ENCODE results near the gene BRI3.

BRI3 gene

DNA sequence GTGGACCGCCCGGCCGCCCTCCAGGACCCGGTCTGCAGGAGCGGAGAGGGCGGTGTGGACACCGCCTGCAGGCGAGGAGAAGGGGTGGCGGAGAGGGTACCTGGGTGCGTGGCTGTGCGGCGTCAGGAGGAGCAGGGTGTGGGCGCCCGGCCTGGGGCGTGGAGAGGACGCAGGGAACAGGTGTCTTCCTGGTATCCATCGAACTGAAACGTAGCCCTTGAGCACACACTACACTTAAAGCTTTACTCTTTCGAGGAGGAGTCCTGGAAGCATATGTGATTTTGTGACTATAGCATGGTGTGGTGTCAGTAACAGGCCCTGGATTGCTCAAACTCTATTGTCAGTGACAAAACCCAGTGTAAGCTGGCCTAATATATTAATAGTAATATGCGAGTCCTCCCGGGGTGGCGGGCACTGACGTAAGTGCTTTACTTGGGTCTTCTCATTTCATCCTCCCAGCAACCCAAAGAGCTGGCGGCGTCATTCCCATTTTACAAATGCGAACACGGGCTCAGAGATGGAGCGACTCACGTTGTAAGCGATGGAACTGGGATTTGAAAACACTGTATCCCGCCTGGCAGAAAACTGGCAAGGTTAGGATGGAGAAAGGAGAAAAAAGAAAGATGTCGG, 28.9 kb upstream of the BRI3 start:
- DNase-seq (ENCODE audit: low read depth), result no peak

DNA sequence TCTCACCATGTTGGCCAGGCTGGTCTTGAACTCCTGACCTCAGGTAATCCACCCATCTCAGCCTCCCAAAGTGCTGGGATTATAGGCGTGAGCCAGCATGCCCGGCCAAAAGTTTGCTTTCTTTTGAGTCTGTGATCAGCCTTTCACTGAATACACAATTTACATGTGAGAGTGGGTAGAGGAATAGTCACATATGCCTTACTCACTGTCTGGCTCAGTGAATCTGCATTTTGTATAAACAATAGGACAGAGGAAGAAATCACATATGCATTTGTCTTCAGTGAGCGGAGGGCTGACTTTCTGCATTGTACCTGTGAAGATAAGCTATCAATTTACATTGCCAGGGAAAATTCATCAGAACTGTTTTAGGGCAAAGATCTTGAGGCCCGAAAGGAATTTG, 27.0 kb upstream of the BRI3 start:
- DNase-seq (ENCODE audit: low read depth), result no peak

DNA sequence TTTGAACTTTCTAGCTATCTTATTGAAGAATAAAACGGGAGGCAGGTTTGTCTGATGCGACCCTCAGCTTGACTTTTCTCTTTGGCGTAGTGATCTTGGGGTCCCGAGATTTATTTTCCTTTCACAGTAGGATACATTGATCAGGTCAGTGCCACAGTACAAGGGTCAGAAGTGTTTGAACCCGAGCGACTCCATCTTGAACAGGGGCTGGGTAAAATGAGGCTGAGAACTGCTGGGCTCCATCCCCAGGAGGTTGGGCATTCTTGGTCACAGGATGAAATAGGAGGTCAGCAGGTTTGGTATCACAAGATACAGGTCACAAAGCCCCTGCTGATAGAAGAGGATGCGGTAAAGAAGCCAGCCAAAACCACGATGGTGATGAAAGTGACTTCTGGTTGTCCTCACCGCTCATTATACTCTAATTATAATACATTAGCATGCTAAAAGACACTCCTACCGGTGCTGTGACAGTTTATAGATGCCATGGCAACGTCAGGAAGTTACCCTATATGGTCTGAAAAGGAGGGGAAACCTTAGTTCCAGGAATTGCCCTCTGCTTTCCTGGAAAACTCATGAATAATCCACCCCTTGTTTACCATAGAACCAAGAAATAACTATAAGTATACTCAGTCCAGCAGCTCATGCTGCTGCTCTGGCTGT, 26.4 kb upstream of the BRI3 start:
- DNase-seq (ENCODE audit: low read depth), result no peak

DNA sequence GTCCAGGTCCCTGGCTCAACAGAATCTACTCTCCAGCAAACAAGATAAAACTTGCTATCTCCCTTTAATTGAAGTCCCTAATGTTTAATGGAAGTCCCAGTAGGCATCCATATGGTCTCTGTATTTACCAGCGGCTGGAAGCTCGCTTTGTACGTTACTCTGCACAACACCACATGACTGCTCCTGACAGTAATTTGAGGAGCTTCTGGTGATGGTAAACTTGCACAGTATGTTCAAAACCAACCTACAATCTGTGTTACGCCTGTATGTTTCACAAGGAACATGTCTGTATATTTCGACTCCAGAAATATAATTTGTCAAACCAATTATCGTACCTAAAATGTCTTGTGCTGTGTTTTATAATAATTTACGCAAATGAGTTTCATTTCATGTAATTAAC, 25.1 kb upstream of the BRI3 start:
- no peak for DNase-seq (ENCODE audit: low read depth)

DNA sequence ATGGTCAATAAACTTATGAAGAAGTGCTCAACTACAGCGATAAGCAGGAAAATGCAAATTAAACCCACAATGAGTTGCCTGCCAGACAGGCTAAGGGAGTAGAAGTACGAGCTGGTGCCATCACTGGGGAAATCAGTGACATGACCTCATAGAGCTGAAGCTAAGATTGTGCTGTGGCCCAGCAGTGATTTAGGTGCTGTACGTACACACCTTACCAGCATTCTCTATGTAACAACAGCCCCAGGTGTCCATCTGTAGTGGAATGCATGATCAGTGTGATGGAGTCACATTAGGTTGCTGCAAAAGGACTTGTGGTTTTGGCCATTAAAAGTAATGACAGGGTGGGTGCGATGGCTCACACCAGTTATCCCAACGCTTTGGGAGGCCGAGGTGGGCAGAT, 23.8 kb upstream of the BRI3 start:
- no peak for DNase-seq (ENCODE audit: low read depth)

DNA sequence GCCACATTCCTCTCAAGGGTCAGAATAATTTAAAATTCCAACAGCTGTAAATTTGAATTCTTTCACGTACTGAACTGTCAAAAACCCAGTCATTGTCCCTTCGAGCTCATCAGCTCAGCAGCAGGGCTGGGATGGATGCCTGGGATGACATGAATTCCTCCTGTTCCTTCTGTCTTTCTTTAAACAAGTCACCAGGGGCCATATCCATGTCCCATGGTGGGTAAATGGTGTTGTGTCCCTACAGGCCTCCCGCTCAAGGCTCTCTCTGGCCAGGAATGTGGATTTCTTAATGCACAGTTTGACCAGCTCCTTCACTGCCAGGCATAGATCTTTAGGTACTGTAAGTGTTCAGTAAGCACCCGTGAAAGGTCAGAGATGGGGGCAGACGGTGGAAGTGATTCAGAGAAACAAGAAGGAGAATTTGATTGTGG, 15.6 kb upstream of the BRI3 start:
- peak; percentile 61 for DNase-seq (ENCODE audit: low read depth)

DNA sequence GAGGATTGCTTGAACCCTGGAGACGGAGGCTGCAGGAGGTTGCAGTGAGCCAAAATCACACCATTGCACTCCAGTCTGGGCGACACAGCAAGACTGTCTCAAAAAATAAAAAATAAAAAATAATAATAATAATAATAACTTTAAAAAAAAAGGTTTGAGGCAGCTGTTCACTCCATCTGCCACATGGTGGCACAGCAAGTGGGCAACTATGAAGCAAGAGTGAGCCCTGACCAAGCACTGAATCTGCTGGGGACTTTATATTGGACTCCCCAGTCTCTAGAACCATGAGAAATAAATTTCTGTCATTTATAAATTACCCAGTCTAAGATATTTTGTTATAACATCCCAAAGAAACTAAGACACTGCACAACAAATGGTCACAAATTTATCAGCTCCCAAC, 14.6 kb upstream of the BRI3 start:
- no peak for DNase-seq (ENCODE audit: low read depth)

DNA sequence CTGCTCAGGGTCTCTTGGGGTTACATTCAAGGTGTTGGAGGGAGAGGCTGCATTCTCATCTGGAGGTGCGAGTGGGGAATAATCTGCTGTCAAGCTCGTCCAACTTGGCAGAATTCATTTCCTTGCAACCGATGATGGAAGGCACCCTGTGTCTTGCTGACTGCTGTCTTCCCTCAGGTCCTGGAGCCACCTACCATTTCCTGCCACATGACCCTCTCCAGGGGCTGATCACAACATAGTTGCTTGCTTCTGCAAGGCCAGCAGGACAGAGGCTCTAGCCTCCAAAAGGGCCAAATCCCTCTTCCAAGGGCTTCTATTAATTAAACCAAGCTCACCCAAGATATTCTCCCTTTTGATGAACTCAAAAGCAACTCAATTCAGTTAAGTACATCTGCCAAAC, 14.2 kb upstream of the BRI3 start:
- DNase-seq (ENCODE audit: low read depth), result no peak

DNA sequence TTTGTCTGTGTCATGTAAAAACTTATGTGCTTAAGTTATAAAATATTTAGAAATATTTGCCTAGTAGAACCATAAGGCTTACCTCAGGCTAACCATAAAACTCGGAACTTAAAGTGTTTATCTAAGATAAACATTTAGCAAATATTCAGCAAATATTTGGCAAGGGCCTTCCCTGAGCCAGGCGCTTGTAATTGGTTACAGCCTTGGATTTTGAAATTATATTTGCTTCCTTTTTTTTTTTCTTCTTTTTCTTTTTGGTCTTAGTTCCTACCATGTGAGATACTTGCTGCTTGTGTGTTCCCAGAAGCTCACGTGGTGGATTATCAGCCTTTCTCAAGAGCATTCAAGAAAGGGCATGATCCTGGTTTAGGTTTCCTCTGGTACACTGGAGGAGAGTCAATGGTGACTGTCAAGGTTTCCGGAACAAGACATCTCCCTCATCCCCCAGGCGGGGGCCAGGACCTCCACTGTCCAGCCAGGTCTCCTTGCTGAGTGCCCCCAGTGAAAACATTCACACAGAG, 5.2 kb upstream of the BRI3 start:
- DNase-seq (ENCODE audit: low read depth), result no peak

DNA sequence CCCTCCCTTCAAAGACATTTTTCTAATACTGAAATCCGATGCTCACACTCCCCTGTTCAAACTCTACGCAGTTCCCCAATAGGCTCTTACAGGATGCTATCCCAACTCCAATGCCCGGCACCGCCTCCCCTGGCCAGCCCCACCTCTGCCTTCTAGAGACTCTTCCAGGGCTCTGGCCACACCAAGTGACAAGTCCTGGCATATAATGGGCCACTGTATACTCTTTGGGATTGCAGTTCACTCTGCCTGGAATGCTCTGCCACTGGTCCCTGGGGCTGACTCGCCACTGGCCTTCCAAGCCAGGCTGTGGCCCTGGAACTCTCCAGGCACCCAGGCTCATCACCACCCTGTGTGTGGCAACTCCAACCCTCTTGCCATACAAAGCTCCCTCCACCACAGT, 3.1 kb upstream of the BRI3 start:
- no peak for DNase-seq (ENCODE audit: low read depth)

DNA sequence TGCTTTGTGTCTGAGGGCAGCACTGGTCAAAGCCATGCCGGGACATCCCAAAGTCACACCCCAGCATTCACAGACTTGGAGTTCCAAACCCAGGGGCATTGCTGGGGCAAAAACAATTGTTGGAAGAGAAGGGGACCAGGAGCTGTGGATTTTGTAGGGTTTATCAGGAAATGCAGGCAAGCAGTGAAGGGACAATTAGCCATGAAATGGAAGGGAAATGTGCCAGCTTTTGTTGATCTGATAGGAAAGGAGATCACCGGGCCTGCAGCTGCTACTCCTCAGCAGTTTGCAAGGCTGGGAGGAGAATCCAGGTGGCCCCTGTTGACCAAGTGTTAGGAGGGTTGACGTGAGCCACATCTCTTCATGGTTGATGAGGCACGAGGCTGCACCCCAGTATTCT, 2.5 kb upstream of the BRI3 start:
- DNase-seq (ENCODE audit: low read depth), result no peak

DNA sequence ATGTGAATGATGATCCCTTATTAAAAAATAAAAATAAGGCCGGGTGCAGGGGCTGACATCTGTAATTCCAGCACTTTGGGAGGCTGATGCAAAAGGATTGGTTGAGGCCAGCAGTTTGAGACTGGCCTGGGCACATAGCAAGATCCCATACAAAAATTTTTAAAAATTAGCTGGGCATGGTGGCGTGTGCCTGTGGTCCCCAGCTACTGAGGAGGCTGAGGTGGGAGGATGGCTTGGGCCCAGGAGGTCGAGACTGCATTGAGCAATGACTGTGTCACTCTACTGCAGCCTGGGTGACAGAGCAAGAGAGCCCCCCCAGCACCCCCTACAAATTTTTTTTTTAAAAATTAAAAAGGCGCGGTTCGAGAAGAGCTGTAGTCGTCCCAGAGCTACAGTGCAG, 1.2 kb upstream of the BRI3 start:
- DNase-seq (ENCODE audit: low read depth), result no peak

DNA sequence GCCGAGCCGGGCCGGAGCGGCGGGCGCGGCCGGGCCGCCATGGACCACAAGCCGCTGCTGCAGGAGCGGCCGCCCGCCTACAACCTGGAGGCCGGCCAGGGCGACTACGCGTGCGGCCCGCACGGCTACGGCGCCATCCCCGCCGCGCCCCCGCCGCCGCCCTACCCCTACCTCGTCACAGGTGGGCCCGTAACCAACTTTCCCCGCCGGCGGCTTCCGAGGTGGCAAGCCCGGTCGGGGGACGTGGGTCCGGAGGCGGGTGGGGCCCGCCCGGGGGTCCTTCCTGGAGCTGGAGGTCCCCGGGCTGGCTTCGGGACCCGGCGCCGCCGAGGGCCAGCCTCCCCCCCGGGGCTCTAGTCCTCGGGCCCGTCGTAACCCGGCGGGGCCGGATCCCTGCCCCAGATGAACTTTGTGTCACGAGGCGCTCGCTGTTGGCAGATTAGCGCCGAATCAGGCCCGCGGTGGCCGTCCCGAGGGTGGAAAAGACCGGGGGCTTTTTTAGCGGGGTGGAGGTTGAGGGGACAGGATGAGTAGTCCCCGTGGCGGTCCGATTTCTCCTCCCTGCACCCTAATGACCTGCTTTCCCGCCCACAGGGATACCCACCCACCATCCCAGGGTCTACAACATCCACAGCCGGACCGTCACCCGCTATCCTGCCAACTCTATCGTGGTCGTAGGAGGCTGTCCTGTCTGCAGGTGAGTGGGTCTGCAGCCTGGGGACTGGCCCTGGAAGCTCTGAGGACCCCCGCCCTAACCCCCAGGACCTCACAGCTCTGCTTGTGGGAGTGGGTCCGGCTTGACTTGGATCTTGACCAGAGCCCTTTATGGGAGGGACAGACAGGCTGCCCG, 496 bp downstream of the BRI3 start:
- DNase-seq (ENCODE audit: low read depth), result no peak

DNA sequence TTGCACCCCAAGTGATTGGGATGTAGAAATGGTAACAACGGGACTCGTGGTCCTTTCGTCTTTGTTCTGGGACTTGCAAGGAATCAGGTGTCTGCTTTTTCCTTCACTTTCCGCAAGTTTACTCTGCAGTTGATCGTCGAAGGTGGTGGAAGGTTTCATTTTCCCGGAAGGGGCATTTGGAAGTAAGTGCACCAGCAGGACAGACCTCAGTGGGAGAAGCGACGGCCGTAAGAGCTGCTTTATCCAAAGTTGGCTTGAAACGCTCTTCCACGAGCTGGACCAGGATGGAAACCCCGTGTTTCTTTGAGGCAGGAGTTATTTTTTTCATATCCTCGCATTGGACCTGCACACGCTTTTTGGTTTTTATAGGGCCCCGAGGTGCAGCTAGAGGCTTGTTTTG, 1.2 kb downstream of the BRI3 start:
- no peak for DNase-seq (ENCODE audit: low read depth)

DNA sequence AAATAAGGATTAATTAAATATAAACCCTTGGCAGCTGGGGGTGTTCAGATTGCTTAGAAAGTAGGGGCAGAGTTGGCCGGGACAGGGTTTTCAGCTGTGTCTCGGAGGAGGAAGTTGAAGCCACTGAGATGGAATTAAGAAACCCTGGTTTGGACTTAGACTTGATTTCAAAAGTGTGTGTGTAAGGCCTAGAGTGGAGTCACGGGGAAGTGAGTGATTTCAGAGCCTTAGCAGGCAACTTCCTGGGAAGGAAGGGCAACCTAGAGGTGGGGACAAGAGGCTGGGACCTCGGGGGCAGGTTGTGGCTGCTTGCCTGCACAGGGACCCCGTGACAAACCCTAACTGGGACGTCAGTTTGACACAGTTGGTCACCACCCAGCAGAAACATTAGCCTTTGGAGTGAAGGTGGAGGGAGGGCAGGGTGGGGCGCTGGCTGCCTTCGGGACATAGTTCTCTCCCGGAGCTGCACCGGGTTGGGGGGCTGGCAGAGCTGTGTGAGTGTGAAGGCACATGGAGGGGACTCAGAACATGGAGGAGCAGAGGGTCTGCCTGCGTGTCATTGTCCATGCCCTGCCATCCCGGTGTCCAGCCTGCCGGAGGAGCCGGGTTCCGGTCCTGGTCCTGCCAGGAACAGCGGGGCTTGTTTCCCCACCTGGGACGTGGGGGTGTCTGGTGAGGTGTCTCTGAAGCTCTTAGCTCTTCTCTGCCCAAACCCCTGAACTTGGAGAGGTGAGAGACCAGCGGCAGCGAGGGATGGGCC, 1.8 kb downstream of the BRI3 start:
- DNase-seq (ENCODE audit: low read depth), result peak; percentile 53

DNA sequence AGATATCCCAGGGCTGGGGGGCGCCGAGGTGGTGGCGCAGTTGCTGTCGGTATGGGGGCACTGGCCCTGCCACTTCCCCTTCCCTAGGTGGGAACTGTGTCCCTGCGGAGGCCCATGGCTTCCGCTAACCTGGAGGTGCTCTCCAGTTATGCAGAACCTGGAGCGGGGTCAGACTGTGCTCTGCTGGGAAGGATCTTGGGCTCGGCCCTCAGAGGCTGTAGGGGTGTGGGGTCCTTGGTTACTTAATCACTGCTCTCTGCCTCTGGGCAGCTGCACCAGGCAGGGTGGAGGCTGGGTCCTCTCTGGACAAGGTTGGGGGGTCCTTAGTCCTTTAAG, 2.4 kb downstream of the BRI3 start:
- DNase-seq (ENCODE audit: low read depth), result no peak

DNA sequence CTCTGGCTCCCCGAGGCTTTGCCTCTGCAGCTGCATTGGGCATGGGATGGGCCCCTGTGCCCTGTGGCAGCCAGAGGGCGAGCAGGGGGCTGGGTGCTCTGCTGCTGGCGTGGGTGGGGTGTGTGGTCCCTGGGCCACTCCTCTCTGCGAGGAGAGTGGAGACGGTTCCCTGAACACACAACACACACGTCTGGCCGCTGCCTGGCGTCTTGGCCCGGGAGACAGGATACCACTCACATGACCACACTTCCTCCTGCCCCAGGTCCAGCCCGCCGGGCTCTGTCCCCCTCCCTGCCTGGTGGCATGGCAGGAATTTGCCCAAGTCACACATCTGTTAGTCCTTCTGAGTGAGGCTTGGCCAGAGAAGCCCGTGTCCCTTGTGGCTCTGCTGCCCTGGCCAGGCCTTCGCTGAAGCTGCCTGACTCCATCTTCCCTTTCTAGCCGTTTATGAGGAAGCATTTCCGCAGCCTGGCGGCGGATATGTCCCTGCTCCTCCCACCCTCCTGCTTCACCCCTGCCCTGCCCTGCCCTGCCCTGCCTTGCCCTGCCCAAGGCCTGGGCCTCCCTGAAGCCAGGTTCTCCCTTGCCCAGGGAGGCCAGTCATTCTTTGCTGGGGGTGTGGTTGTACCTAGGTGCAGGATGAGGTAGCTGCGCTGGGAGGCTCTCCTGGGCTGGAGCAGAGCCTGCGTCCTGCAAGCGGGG, 3.0 kb downstream of the BRI3 start:
- DNase-seq (ENCODE audit: low read depth), result peak; percentile 91

DNA sequence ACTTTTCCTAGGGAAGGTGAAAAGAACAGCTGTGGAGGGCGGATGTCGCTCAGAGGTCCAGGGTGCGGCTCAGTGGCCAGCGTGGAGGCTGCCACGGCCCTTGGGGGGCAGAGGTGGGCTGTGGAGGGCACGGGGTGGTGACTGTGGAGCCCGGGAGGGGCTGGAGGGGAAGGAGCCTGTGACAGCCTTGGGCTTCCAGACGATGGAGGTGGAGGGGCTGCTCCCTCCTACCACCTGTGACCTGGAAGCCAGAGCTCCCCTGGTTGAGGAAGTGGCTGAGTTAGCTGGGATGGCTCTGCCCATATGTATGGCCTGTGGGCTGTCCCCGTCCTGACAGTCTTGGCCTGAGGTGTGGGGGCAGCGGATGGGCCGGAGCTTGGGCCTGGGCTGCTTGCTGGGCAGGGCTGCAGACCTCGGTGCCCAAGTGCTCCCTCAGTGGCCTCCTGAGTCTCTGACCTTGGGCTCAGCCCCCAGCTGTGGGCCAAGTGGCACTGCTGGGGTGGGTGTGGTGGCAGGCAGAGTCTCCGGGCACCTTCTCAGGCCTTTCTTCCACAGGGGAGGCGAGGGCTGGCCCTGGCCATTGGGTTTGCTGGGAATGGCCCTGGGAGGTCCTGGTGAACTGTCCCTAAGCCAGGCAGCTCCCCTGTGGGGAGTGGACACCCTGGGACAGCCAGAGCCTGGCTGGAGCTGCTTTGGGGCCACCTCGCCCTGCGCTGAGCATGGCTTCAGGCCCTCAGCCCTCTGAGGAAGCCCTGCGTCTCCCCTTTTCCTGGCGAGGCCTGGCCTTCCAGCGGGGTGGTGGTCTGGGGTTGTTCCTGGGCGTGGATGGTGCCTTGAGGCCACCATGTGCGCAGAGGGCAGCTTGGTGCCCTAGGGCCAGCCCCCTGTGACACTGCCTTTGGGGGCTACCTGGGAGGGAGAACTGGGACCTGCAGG, 3.9 kb downstream of the BRI3 start:
- no peak for DNase-seq (ENCODE audit: low read depth)

DNA sequence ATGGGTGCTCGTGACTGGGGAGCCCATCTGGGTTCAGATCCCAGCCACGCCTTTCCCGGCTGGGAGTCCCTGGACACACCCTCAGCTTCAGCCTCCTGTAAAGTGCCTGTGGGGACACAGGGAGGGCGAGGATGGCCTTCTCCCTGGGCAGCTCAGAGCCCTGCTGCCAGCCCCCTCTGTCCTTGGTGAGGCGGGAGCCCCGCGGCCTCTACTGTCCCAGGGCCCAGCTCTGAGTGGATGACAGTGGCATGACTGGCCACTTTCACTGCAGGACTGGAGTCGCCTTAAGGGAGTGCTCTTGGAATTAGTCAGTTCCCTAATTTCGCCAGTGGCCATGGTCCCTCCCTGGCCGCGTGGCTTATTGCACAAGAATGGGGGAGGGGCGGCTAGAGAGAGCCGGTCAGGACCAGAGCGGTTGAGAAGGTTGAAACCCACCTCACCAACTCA, 4.6 kb downstream of the BRI3 start:
- DNase-seq (ENCODE audit: low read depth), result peak; percentile 51

DNA sequence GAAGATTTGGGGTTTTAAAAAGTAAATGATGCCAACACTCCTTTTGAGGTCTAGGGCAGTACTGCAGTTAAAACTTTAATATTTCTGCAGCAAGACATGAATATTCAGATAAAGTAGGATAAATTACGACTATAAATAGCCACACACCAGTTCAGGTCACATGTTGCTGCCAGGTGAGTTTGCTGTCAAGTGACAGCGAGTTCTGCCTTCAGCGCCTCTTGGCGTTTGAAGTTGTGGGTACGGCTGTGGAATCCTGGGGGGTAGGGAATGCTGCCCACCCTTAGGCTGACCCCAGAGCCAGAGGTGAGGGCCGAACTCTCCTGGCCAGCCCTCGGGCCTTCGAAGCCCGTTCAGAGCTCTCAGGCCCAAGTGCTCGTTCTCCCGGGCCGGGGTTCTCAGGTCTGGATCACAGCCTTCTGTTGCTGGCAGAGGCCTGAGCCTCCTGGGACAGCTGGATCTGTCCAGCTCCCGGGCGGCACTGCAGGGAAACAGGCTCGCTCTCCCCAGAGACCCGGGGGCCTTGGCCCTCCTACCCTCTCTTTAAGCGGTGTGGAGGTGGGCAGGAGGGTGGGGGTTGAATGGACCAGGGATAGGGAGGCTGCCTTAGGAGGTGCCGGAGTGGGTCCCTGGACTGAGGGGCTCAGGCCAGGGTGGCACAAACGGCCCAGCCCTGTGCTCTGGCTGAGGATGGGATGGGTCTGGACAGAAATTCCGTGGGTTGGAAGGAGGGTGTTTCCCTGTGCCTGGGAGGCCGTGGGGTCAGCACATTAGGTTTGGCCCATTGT, 5.4 kb downstream of the BRI3 start:
- DNase-seq (ENCODE audit: low read depth), result no peak

Measured in GM04503 (cell line).